Amniotic stem cell (primary cell): ENCODE measurements around the gene PLEKHJ1.

Source experiments
- DNase-seq: peaks from one replicate; lab custom pipeline; 2025; lab: John Stamatoyannopoulos, UW

Gene PLEKHJ1

DNA sequence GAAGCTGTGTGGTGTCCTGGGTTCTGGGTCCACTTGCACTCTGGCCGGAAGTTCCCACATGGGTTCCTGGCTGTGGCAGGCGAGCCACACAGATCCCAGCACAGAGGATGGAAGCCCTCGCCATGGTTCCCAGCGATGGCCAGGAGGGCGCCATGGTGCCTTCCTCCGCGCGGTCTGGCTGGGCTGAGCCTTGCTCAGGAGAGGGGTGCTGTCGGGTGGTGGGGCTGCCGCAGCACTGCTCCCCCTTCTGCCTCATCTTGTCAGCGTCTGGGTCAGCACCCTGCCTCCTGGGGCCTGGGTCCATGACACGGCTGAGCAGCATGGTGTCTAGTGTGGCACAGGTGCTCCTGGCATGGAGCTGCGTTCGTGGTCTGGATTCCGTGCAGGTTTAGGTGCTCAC, 38.9 kb downstream of the PLEKHJ1 start:
- DNase-seq, result no peak

DNA sequence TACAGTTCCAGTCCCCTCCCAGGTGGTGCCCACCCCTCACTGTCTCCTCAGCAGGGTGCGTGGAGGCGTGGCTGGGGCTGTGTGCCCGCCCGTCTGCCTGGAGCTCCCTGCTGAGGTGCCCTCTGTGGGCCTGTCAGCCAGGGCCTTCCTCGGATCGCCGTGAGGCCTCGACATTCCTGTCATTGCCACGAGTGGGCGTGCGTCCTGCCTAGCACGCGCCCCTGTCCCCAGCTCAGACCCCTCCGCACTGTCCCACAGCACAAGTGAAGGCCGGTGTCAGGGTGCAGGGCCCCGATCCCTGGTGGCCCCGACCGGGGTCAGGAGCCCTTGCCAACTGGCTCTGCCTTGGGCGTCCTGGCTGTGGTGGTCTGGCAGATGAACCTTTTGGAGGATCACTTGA, 40.2 kb downstream of the PLEKHJ1 start:
- no peak for DNase-seq

DNA sequence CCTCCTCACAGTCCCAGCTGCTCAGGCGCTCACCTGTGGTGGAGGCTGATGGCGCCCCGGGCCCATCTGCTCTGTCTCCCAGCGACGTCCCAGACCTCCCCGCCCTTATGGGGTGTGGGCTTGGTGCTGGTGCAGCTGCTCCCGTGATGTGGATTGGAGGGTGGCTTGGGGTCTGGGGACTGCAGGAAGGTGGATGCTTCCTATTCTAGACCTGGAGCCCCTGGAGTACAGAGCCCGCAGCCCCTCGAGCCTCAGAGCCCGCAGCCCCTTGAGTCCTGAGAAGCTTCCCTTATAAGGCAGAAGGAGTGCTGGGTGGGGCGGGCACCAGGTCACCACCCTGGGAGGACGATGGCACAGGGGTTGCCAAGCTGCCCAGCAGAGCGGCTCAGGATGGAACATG, 40.8 kb downstream of the PLEKHJ1 start:
- DNase-seq, result no peak

DNA sequence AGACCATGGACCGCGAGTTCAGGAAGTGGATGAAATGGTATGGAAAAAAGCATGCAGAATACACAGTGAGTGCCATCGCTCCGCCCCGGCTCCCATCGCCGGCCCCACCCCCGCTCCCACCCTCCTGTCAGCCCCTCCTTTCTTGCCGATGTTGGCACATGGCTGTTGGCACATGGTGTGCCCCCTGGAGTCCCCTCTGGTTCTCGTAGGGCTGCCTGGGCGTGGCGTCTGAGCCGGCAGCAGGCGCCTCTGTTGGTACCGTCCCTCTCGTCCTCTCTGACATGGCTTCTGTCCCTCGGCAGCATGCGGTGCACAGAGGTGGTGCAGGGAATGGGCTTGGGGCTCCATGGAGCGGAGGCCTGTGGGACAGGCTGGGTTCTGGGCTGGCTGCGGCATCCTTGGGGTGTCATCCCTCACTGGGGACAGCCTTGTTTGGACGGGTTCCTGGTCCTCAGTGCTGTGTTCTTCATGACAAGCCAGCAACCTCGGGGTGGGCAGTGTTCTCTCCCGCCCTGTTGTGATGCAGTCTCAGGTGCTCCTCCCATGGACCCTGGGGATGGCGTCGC, 41.5 kb downstream of the PLEKHJ1 start:
- no peak for DNase-seq

DNA sequence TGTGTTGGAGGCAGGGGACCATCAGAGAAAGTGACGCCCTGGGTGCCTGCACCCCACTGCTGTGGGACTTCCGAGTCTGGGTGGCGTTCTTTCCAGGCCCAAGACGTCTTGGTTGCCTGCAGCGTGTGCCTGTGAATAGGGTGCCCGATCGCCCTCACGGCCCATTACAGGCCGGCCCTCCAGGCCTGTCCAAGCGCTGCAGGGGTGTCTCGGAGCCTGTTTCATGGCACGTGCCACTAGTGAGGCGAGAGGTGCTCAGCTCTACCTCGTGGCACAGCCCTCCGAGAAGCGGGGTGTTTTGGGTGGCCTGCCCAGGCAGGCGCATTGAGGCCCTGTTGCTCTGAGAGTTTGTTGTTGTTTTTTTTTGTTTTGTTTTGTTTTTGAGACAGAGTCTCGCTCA, 42.3 kb downstream of the PLEKHJ1 start:
- no peak for DNase-seq

DNA sequence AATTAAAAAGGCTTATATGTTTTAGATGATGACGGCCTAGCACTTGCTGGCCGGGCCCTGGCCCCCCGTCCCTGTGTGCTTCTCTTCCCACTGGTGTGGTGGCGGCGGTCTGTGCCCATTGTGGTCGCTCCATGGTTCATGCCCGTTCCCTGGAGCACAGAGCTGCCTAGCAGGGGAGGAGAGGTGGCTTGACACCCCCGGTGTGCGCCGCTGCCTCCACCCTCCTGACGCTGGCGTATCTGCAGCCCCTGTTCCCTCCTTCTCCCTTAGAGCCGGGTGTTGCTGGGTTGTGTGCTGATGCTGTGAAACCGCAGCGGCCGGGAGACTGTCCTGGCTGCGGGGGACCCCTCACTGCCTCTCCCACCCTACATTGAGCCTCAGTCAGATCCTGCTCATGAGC, 43.3 kb downstream of the PLEKHJ1 start:
- DNase-seq, result no peak

DNA sequence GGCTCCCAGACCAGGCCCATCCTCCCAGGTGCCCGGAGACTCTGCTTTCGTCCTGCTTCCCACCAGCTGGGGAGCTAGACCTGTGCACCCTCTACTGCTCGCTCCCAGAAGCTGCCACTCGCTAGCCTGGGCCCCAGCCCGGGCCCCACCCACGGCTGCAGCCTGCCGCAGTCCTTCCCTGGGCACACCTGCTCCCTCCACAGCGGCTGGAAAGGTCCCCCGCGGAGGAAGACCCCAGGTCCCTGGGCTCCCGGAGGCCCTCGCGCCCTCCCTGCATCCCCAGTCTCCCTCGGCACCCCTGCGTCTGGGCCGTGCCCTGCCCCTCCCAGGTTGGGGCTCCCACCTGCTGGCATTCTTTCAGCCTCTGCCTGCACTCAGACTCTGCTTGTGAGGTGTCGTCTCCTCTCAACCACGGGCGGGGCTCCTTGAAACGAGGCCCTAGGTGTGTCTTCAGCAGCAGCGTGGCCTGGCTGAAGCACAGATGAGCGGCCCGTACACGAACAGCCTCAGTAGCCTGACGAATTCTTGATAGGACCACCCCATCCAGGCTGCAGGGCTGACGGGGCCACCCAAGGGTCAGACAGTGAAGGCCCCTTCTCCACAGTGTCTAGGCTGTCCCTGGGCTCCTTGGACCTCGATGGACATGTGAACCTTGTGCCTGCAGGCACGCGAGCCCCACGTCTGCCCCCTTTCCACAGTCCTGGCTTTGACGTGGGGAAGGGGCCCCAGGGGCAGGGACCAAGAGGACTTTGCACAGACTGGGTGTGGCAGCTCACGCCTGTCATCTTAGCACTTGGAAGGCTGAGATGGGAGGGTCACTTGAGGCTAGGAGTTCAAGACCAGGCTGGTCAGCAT, 44.4 kb downstream of the PLEKHJ1 start:
- no peak for DNase-seq

DNA sequence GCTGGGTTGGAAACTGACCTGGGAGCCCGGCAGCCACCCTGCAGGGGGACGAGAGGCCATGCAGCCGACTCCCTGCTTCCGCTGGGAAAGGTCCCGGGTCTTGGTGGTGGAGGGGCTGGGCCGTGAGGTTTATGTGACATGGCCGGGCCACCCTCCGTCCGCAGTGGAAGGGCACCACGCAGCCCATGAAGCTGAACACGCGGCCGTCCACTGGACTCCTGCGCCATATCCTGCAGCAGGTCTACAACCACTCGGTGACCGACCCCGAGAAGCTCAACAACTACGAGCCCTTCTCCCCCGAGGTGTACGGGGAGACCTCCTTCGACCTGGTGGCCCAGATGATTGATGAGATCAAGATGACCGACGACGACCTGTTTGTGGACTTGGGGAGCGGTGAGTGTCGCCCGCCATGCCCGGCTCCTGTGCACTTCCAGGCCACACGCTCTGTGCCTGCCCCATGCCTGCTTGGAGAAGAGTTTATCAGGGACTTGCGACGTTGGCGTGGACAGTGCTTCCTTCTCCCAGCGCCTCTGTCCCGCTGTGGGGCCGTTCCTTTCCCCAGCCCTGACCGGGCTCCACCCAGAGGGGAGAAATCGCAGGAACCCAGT, 45.2 kb downstream of the PLEKHJ1 start:
- DNase-seq, result no peak

DNA sequence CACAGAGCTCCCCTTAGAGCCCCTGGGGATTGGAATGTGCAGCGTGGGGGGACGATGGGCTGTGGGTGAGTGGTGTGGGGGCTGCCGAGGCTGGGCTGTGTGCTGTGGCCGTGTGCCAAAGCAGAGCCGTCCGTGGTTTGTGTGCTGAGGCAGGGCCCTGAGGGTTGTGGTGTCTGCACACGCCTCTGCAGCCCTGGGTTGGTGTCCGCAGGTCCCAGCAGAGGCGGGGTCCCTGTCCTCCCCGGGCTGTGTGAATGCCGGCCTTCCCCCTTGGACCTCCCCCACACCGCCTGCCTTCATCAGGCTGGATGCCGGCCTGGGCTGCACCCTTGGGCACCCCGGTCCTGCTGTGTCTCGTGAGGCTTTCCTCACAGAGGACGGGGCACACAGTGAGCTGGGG, 46.2 kb downstream of the PLEKHJ1 start:
- DNase-seq, result no peak

DNA sequence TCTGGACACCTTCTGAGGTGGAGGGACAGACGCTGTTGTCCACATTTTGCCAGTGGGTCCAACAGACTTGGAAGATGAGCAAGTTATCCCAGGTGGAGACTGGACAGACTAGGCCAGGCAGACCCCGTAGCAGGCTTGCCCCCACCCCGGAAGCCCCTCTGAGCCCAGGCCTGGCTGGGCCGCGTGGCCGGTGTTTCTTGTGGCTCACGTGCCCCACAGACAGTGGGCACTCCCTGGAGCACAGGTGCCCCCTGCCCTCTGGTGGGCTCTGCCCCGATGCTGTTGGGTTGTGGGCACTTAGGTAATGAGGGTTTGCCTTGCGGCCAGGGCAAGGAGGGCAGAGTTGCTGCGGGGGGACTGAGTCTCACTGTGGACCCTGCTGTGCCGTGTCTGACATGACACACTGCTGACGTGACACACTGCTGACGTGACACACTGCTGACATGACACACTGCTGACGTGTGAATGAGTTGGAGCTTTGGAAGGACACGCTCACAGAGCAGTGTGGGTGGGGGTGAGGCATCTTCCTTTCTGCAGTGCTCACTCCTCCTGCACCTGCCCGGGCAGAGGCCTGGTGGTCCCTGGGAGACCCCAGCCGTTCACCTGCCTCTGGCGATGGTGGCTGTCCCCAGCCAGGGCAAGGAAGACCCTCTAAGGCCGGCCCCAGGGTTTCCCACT, 47.3 kb downstream of the PLEKHJ1 start:
- DNase-seq, result no peak

DNA sequence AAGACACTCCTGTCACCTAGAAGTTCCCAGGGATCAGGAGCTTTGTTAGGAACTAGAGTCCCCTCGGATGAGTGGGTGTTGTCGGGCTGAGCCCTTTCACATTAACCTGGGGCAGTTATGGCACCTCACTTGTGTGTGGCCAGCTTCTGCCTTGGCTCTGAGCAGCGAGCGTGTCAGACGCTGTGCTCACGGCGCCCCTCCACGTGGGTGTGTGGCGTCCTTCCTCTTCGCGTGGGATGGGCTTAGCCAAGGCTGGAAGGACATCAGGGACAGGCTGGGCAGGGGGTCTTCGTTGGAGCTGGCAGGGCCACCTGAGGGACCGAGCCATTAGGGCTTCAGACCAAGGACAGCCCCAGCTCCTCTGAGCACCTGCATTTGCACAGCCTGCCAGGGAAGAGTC, 49.0 kb downstream of the PLEKHJ1 start:
- no peak for DNase-seq

DNA sequence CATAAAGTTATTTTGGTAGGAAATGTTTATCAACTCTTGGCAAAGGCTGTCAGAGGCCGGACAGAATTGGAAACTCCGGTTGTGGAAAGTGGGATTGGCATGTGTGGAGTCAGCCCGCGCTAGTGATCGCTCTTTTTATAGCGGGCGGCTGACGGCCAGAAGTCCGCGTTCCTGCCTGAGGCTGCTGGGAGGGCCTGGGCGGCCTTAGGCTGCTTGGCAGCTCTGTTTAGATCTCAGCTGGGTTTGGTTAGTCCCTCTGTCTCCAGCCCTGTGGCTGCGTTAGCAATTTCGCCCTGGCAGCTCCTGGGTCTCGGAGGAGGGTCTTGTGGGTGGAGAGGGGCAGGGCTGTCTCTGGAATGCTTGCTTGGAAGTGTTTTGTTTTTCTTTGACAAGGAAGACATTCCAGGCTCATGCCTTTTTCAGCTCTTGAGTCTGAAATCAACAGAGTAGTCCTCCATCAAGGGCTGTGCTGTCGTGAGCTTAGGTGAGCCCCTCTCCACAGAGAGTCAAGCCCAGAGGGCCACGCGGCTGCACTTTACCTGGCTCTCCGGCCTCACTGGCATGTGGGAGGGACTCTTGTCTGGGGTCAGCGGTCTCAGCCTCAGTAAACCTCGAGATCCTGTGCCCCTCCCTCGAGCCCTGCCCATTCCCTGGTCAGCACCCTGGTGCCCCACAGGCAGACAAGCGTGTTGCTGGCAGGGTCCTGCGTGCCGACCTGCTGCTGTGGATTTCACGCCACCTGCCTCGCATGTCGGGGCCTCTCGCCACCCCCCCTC, 49.9 kb downstream of the PLEKHJ1 start:
- peak; percentile 86 for DNase-seq

DNA sequence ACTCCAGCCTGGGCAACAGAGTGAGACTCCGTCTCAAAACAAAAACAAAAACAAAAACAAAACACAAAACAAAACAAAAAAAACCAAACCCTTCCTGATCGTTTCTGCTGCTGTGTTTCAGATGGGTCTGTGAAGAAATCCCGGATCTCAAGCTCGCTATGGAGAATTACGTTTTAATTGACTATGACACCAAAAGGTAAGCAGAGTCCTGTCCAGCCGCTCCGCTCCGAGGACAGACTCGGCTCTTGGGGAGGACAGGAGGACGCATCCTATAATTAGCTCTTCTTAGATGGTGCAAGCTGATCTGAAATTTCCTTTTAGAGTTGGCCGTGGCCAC, 50.4 kb downstream of the PLEKHJ1 start:
- DNase-seq, result no peak

DNA sequence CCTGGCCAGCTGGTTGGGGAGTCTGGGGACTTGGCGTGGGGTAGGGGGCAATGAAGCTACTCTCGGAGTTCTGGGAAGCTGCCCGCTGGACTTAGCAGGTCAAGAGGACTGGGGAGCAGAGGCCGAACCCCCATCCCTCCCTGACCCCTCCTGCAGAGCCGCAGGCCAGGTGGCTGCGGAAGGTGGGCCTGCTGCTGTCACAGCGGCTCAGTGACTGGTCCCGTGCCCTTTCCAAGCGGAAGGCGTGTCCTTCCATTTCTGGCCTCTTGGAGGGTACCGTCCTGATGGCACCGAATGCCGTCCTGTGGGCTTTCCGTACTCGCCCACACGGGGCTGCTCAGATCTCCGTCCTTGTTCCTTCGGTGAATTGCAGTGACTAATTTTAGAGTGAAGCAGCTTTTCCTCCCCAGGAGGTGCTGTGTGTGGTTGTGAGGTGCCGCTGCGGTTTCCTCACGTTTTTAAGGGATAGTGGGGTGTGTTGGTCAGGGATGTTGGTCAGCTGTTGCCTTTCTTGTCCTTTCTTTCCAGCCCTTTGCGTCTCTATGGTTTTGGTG, 51.6 kb downstream of the PLEKHJ1 start:
- DNase-seq, result no peak
